Vagina (tissue), 2 donors: Measurements from ENCODE around the gene IGFBP1.

Source experiments
- CTCF ChIP-seq, 3 experiments: fragments of 450-650 bp in 2 of 3; fragments of 200-600 bp in 1 of 3; sonication (generic) in 1 of 3; IDR thresholded peaks; one replicate each; pipeline ENCODE4 v1.5.1; 2017 to 2019; ENCODE audit warnings: antibody characterized with exemption in 3 of 3, mild to moderate bottlenecking in 2 of 3, moderate library complexity in 2 of 3
- POLR2A ChIP-seq, 2 donors: fragments of 450-650 bp; IDR thresholded peaks; one replicate each; pipeline ENCODE4 v1.6.1; 2017; ENCODE audit warnings: antibody characterized with exemption in 2 of 2, mild to moderate bottlenecking in 2 of 2, moderate library complexity in 2 of 2
- POLR2AphosphoS5 ChIP-seq, 2 donors: sonication (generic); formaldehyde crosslinking; IDR thresholded peaks; one replicate each; pipeline ENCODE4 v1.9.0; 2017; ENCODE audit warnings: antibody characterized with exemption in 2 of 2, mild to moderate bottlenecking in 2 of 2, low read depth in 1 of 2; ENCODE audit not compliant: insufficient read depth in 1 of 2

GRCh38 chr7:45889367-45890067, 1.2 kb downstream of the IGFBP1 start:
- TF ChIP-seq POLR2A (IDR thresholded peaks at IDR 0.05) (no peak), CTCF (IDR thresholded peaks at IDR 0.05) (no peak), POLR2AphosphoS5 (IDR thresholded peaks at IDR 0.05; ENCODE audit: insufficient read depth in 1 of 2, low read depth in 1 of 2) (no peak)
